ENCODE data around the gene FRMD4A.
"Not testable (repeated sequence)": the region's sequence is repeated elsewhere in the genome, so short reads cannot be mapped to it uniquely, and the experiment has no call there.

The FRMD4A gene

GRCh38 chr10:13949844-13950542 is 380.7 kb downstream of the FRMD4A start:
- DNase-seq (ENCODE audit: low read depth): peak; percentile 75

- no peak for DNase-seq (ENCODE audit: low read depth)
Observed at GRCh38 chr10:13946209-13946460, 384.6 kb downstream of the FRMD4A start.

- no peak for DNase-seq (ENCODE audit: low read depth)
Observed at GRCh38 chr10:13945390-13946208, 385.1 kb downstream of the FRMD4A start.

GRCh38 chr10:13944823-13945222 is 385.9 kb downstream of the FRMD4A start:
- no peak for DNase-seq (ENCODE audit: low read depth)

- DNase-seq (ENCODE audit: low read depth): no peak
Observed at GRCh38 chr10:13943735-13944398, 386.9 kb downstream of the FRMD4A start.

GRCh38 chr10:13942035-13942434 is 388.7 kb downstream of the FRMD4A start:
- no peak for DNase-seq (ENCODE audit: low read depth)

GRCh38 chr10:13939391-13939790 is 391.3 kb downstream of the FRMD4A start:
- DNase-seq (ENCODE audit: low read depth): no peak

GRCh38 chr10:13938950-13939349 is 391.8 kb downstream of the FRMD4A start:
- DNase-seq (ENCODE audit: low read depth): no peak

- no peak for DNase-seq (ENCODE audit: low read depth)
Observed at GRCh38 chr10:13936826-13937225, 393.9 kb downstream of the FRMD4A start.

- DNase-seq (ENCODE audit: low read depth): no peak
Observed at GRCh38 chr10:13930120-13930519, 400.6 kb downstream of the FRMD4A start.

GRCh38 chr10:13928451-13928850 is 402.3 kb downstream of the FRMD4A start:
- DNase-seq (ENCODE audit: low read depth): no peak

- DNase-seq (ENCODE audit: low read depth): no peak
Observed at GRCh38 chr10:13925971-13926780, 404.5 kb downstream of the FRMD4A start.

- peak; percentile 79 for DNase-seq (ENCODE audit: low read depth)
Observed at GRCh38 chr10:13924040-13924725, 406.5 kb downstream of the FRMD4A start.

- DNase-seq (ENCODE audit: low read depth): peak; percentile 21
Observed at GRCh38 chr10:13922586-13922985, 408.1 kb downstream of the FRMD4A start.

- no peak for DNase-seq (ENCODE audit: low read depth)
Observed at GRCh38 chr10:13921941-13922340, 408.8 kb downstream of the FRMD4A start.

GRCh38 chr10:13921131-13921530 is 409.6 kb downstream of the FRMD4A start:
- not testable (repeated sequence) for DNase-seq (ENCODE audit: low read depth)

- DNase-seq (ENCODE audit: low read depth): no peak
Observed at GRCh38 chr10:13920465-13920864, 410.3 kb downstream of the FRMD4A start.

- DNase-seq (ENCODE audit: low read depth): no peak
Observed at GRCh38 chr10:13920031-13920430, 410.7 kb downstream of the FRMD4A start.

- no peak for DNase-seq (ENCODE audit: low read depth)
Observed at GRCh38 chr10:13917791-13918190, 412.9 kb downstream of the FRMD4A start.

GRCh38 chr10:13916384-13916947 is 414.3 kb downstream of the FRMD4A start:
- no peak for DNase-seq (ENCODE audit: low read depth)

- no peak for DNase-seq (ENCODE audit: low read depth)
Observed at GRCh38 chr10:13915710-13916109, 415.0 kb downstream of the FRMD4A start.
